Endothelial cell of umbilical vein (primary cell): Measurements from ENCODE around the gene XRCC2. TPM values are rescaled to one million over a fixed set of nuclear protein-coding genes. Genes with fewer than 3 reads are reported as not detected.
"Not testable (repeated sequence)": the region's sequence is repeated elsewhere in the genome, so short reads cannot be mapped to it uniquely, and the experiment has no call there.

Experiments
- BruUV-seq: library from RNA; stranded (reverse); fragments of 400-500 nt; replicated peaks from 2 replicates; lab custom pipeline; 2021; lab: Mats Ljungman, UMichigan
- CTCF ChIA-PET: fragments of 300-600, 350-600 bp; sonication (Branson Sonifier 250); formaldehyde crosslinking; loops from one replicate; lab custom pipeline; 2021; ENCODE audit warnings: antibody characterized with exemption, inconsistent platforms; lab: Charles Lee
- POLR2A ChIA-PET: fragments of 300-600, 350-600 bp; sonication (Branson Sonifier 250); formaldehyde crosslinking; loops from one replicate; lab custom pipeline; 2021; ENCODE audit warnings: antibody characterized with exemption, inconsistent platforms; lab: Charles Lee
- DNase-seq: peaks from one replicate; pipeline ENCODE4 v3.0.0-alpha.2; 2011; ENCODE audit warnings: low read depth, low spot score
- FAIRE-seq: peaks from 2 replicates; lab custom pipeline; 2011; peaks lifted over from hg19 to GRCh38; lab: Jason Lieb, UNC
- H2AFZ ChIP-seq: 2 replicates; pipeline ENCODE4 v1.6.0; 2012; ENCODE audit warnings: low read depth, low read length, control low read depth, inconsistent platforms
- H3K27ac ChIP-seq: 2 replicates; pipeline ENCODE4 v1.5.1; 2011; ENCODE audit warnings: low read depth, mild to moderate bottlenecking, control low read depth, low read length, moderate library complexity; ENCODE audit not compliant: insufficient read depth
- H3K27me3 ChIP-seq, 2 experiments: 2 replicates each; pipeline versions ENCODE4 v1.6.0 to v1.6.1; 2011; ENCODE audit warnings: low read length in 2 of 2, mixed read lengths in 1 of 2; ENCODE audit not compliant: control insufficient read depth in 2 of 2, insufficient read depth in 2 of 2
- H3K36me3 ChIP-seq, 2 experiments: 2 replicates in 1 of 2; 3 replicates in 1 of 2; pipeline ENCODE4 v1.5.1; 2011; ENCODE audit warnings: low read length in 2 of 2, mild to moderate bottlenecking in 1 of 2, moderate library complexity in 1 of 2; ENCODE audit not compliant: control insufficient read depth in 2 of 2, insufficient read depth in 2 of 2; ENCODE audit errors: extremely low read depth in 1 of 2
- H3K4me1 ChIP-seq: 3 replicates; pipeline ENCODE4 v1.5.1; 2011; ENCODE audit warnings: mild to moderate bottlenecking, low read length; ENCODE audit not compliant: control insufficient read depth, insufficient read depth; ENCODE audit errors: extremely low read depth
- H3K4me2 ChIP-seq: 2 replicates; pipeline ENCODE4 v1.6.1; 2011; ENCODE audit warnings: low read length, control low read depth, mixed read lengths; ENCODE audit not compliant: insufficient read depth
- H3K4me3 ChIP-seq, 3 experiments: fragments of 200-600 bp in 1 of 3; sonication (generic), shearing (Covaris generic) in 1 of 3; replicated peaks in 1 of 3; 2 replicates each; pipeline ENCODE4 v1.5.1; 2011 to 2016; ENCODE audit warnings: control low read depth in 3 of 3, low read length in 3 of 3, mild to moderate bottlenecking in 2 of 3, inconsistent platforms in 1 of 3, low read depth in 1 of 3, moderate library complexity in 1 of 3; ENCODE audit not compliant: insufficient read depth in 1 of 3
- H3K79me2 ChIP-seq: 2 replicates; pipeline ENCODE4 v1.6.0; 2012; ENCODE audit warnings: low read length, inconsistent platforms; ENCODE audit not compliant: control insufficient read depth, insufficient read depth
- H3K9ac ChIP-seq: replicated peaks from 2 replicates; pipeline ENCODE3; 2011; ENCODE audit warnings: low read length, control low read depth; ENCODE audit not compliant: insufficient read depth; ENCODE audit errors: extremely low read depth
- H3K9me1 ChIP-seq: replicated peaks from 3 replicates; pipeline ENCODE4 v1.6.0; 2011; ENCODE audit warnings: mild to moderate bottlenecking, low read length; ENCODE audit not compliant: control insufficient read depth, insufficient read depth; ENCODE audit errors: extremely low read depth
- H3K9me3 ChIP-seq: replicated peaks from 2 replicates; pipeline ENCODE4 v1.5.1; 2012; ENCODE audit warnings: low read length, inconsistent platforms; ENCODE audit not compliant: control insufficient read depth, insufficient read depth
- H4K20me1 ChIP-seq: replicated peaks from 2 replicates; pipeline ENCODE3; 2011; ENCODE audit warnings: mild to moderate bottlenecking, low read length; ENCODE audit not compliant: control insufficient read depth, insufficient read depth; ENCODE audit errors: extremely low read depth
- EZH2 ChIP-seq: IDR thresholded peaks from 2 replicates; pipeline ENCODE4 v1.6.1; 2012; ENCODE audit warnings: borderline replicate concordance, low read depth, mild to moderate bottlenecking, moderate library complexity, low read length, inconsistent platforms; ENCODE audit not compliant: severe bottlenecking
- FOS ChIP-seq: IDR thresholded peaks from 2 replicates; pipeline ENCODE4 v1.6.1; 2011; ENCODE audit warnings: mild to moderate bottlenecking, low read length, moderate library complexity, borderline replicate concordance; ENCODE audit not compliant: insufficient read depth
- GATA2 ChIP-seq: IDR thresholded peaks from 2 replicates; pipeline ENCODE4 v1.7.0; 2011; ENCODE audit warnings: low read depth, mild to moderate bottlenecking, moderate library complexity, mixed read lengths, low read length; ENCODE audit not compliant: insufficient read length, insufficient read depth
- JUN ChIP-seq: IDR thresholded peaks from 2 replicates; pipeline ENCODE4 v1.6.1; 2011; ENCODE audit warnings: borderline replicate concordance, low read depth; ENCODE audit not compliant: insufficient read length, insufficient read depth
- MAX ChIP-seq: IDR thresholded peaks from 2 replicates; pipeline ENCODE4 v1.6.1; 2011; ENCODE audit not compliant: insufficient read depth, insufficient read length
- MYC ChIP-seq: IDR thresholded peaks from one replicate; pipeline ENCODE4 v1.6.1; 2011; ENCODE audit warnings: mild to moderate bottlenecking, low read depth, low read length
- POLR2A ChIP-seq: IDR thresholded peaks from 2 replicates; pipeline ENCODE4 v1.6.1; 2012; ENCODE audit warnings: low read depth, mild to moderate bottlenecking, control low read depth, low read length
- POLR2AphosphoS5 ChIP-seq: IDR thresholded peaks from 2 replicates; pipeline ENCODE4 v1.6.1; 2012; ENCODE audit warnings: low read depth, mild to moderate bottlenecking, control low read depth, low read length, moderate library complexity; ENCODE audit not compliant: insufficient read depth
- dilution Hi-C: fragments of 300-500 bp; cut with MboI; formaldehyde crosslinking; loops from one replicate; pipeline ENCODE4 v1.15.0; 2019; ENCODE audit warnings: low sequenced_read_pairs; ENCODE audit not compliant: extremely low pct_ligation_motif_present
- intact Hi-C: fragments of 100-400 bp; cut with micrococcal nuclease; formaldehyde crosslinking; loops from one replicate; pipeline ENCODE4 v1.10.0; 2022
- polyA plus RNA-seq, 4 experiments: library from polyadenylated mRNA; depleted of rRNA in 3 of 4; stranded (reverse) in 3 of 4; unstranded in 1 of 4; fragments of >200 nt; gene quantifications; 2 replicates each; pipeline versions ENCODE4 v1.2.1 to v1.2.3, GENCODE V29; 2011 to 2012; ENCODE audit warnings: missing spikeins in 1 of 4
- total RNA-seq: library from RNA; stranded (reverse); gene quantifications from 2 replicates; pipeline ENCODE4 v1.2.3, GENCODE V29; 2021
- TF ChIP-seq, protein P1 (sequence below), 2 donors: IDR thresholded peaks; 1 replicate in 1 of 2; 2 replicates in 1 of 2; pipeline ENCODE4 v1.5.1; 2011; ENCODE audit warnings: low read length in 2 of 2, mild to moderate bottlenecking in 2 of 2, moderate library complexity in 2 of 2, control low read depth in 1 of 2, inconsistent platforms in 1 of 2, low read depth in 1 of 2; ENCODE audit not compliant: insufficient read depth in 1 of 2; ENCODE audit errors: extremely low read depth in 1 of 2

The XRCC2 gene
- total and polyA plus RNA-seq, 2 donors (not counting 3 experiments of a cell fraction or from before 2014, with no cell fraction given), result 2.4 to 8.8 TPM

DNA sequence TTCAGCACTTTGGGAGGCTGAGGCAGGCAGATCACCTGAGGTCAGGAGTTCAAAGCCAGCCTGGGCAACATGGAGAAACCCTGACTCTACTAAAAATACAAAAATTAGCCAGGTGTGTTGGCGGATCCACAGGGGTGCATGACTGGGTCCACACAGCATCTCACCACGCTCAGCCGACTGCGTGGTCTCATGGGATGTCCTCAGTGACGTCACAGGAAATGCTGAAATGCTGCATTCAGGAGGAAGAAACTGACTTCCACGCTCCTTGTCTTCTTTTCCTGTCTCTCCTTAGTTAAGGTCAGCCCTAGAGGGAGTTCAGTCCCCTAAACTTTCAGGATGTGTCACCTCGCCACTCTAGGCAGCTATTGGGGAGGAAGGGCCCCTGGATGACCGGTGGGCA lies 42.9 kb downstream of the XRCC2 start:
- H2AFZ ChIP-seq, result no peak overlapping the region
- H3K79me2 ChIP-seq, result no peaks in the 10 kb centered on the region
- dilution Hi-C loops (no loop called here), intact Hi-C loops (no loop called here)
- TF ChIP-seq JUN (no peak), MAX (no peak), MYC (no peak), POLR2AphosphoS5 (no peak), GATA2 (no peak), POLR2A (no peak), FOS (no peak), EZH2 (no peak)
- TF ChIP-seq, protein P1, sequence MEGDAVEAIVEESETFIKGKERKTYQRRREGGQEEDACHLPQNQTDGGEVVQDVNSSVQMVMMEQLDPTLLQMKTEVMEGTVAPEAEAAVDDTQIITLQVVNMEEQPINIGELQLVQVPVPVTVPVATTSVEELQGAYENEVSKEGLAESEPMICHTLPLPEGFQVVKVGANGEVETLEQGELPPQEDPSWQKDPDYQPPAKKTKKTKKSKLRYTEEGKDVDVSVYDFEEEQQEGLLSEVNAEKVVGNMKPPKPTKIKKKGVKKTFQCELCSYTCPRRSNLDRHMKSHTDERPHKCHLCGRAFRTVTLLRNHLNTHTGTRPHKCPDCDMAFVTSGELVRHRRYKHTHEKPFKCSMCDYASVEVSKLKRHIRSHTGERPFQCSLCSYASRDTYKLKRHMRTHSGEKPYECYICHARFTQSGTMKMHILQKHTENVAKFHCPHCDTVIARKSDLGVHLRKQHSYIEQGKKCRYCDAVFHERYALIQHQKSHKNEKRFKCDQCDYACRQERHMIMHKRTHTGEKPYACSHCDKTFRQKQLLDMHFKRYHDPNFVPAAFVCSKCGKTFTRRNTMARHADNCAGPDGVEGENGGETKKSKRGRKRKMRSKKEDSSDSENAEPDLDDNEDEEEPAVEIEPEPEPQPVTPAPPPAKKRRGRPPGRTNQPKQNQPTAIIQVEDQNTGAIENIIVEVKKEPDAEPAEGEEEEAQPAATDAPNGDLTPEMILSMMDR (IDR thresholded peaks at IDR 0.05; ENCODE audit: extremely low read depth in 1 of 2, insufficient read depth in 1 of 2, low read depth in 1 of 2, low read length in 2 of 2), result no peak
- H3K4me1 ChIP-seq, result no peaks in the 10 kb centered on the region
- no peaks in the 10 kb centered on the region for H3K9me3 ChIP-seq
- H3K27me3 ChIP-seq, result no peaks in the 10 kb centered on the region
- no TSS peak for BruUV-seq
- H4K20me1 ChIP-seq, result no peaks in the 10 kb centered on the region
- DNase-seq (no peak), FAIRE-seq (no peak)
- H3K27ac ChIP-seq, result no peak overlapping the region
- ChIA-PET POLR2A (no interaction called here), CTCF (no interaction called here)
- no peak overlapping the region for H3K9ac ChIP-seq
- H3K9me1 ChIP-seq, result no peaks in the 10 kb centered on the region
- no peaks in the 10 kb centered on the region for H3K36me3 ChIP-seq
- H3K4me2 ChIP-seq, result no peak overlapping the region
- H3K4me3 ChIP-seq, result no peak overlapping the region

GRCh38 chr7:152628772-152629171 lies 47.2 kb downstream of the XRCC2 start:
- H2AFZ ChIP-seq, H3K9me3 ChIP-seq, H4K20me1 ChIP-seq, H3K27ac ChIP-seq, intact Hi-C loops, CTCF ChIA-PET, H3K36me3 ChIP-seq, dilution Hi-C loops, H3K4me2 ChIP-seq, POLR2A ChIA-PET, H3K4me3 ChIP-seq, BruUV-seq, H3K9me1 ChIP-seq, H3K9ac ChIP-seq, FAIRE-seq, DNase-seq, H3K27me3 ChIP-seq, H3K4me1 ChIP-seq, H3K79me2 ChIP-seq: not testable (repeated sequence)
